ENCODE measurements around the gene UBQLN4. TPM values are rescaled to one million over a fixed set of nuclear protein-coding genes. Genes with fewer than 3 reads are reported as not detected.
A peak's percentile ranks its signal among the peaks of the same experiment; 100 is the strongest.

Gene UBQLN4
- total and polyA plus RNA-seq, 9 of the 15 experiments (the other 6 are each of a cell fraction or from before 2014, with no cell fraction given), result 13.5 to 65.5 (median 37.0) TPM

- peaks cover 25% of the 10 kb centered on the region; the same call in 1 of the 3 replicates for H3K36me3 ChIP-seq (ENCODE audit: control insufficient read depth, insufficient read depth, low read length)
These were observed 21.1 kb upstream of the UBQLN4 start for GRCh38 chr1:156074661-156075060.

DNA sequence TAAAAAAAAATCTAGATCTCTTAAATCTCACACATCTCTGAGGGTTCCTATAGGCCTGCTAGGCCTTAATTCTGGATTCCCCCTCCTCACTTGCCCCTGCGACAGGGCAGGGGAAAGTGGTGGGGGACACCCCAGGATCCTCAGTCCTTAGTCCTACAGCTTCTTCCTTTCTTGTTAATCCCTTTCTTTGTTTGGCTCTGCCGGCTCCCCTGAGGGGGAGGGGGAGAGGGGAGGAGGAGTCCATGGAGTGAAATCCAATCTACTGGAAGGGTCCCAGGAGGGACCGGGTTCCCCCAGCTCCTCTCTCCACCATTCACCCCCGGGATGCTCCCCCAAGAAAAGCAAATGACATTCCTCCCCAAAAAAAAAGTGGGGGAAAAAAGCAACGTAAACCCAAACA is 20.1 kb upstream of the UBQLN4 start:
- peak in 1 of 4 experiments; percentile 27 for DNase-seq (ENCODE audit: extremely low read depth in 1 of 4, low spot score in 3 of 4)
- no TSS peak for BruUV-seq (replicated peaks)
- Histone ChIP-seq H3K9ac (ENCODE audit: insufficient read depth in 1 of 2, low read depth in 2 of 2, low read length in 2 of 2) (peak overlapping the region in 1 of 2 experiments; percentile 59; a peak in 1 of 4 replicates), H3K27ac (ENCODE audit: extremely low read depth, low read depth, low read length) (no peak overlapping the region), H3K4me2 (ENCODE audit: insufficient read depth, low read length) (no peak overlapping the region), H3K4me1 (replicated peaks in 1 of 2; ENCODE audit: control insufficient read depth in 2 of 2, insufficient read depth in 2 of 2, low read length in 2 of 2) (peaks cover 9 to 13% of the 10 kb centered on the region in 2 experiments; a peak in 4 of 5 replicates), H3K36me3 (ENCODE audit: control insufficient read depth, insufficient read depth, low read length) (peaks cover 25% of the 10 kb centered on the region; the same call in 1 of the 3 replicates), H4K20me1 (replicated peaks; ENCODE audit: control insufficient read depth, insufficient read depth, low read length) (no peaks in the 10 kb centered on the region), H3K9me1 (ENCODE audit: control insufficient read depth, insufficient read depth, low read length) (peaks cover 2% of the 10 kb centered on the region), H3K79me2 (ENCODE audit: control insufficient read depth, insufficient read depth, low read length) (no peaks in the 10 kb centered on the region), H3K4me3 (no peak overlapping the region), H2AFZ (ENCODE audit: low read depth, low read length) (no peak overlapping the region), H3K27me3 (ENCODE audit: control insufficient read depth in 2 of 2, insufficient read depth in 2 of 2, low read length in 2 of 2) (no peaks in the 10 kb centered on the region), H3K9me3 (replicated peaks; ENCODE audit: control insufficient read depth, insufficient read depth, low read depth, low read length) (no peaks in the 10 kb centered on the region)
- no peak for ATAC-seq
- intact Hi-C loops (cut with micrococcal nuclease), result no loop called here
- FAIRE-seq, result no peak
- WGBS (ENCODE audit: insufficient coverage, low coverage, missing lambda C conversion rate), result 46% methylated on average over 4 of the region's 5 CpGs
- CTCF ChIA-PET (ENCODE audit: low intra/inter-chr PET ratio), result no interaction called here
- POLR2A ChIA-PET, result interaction anchor here (0.6 to 1.0 kb wide), 2 partner anchors 58 to 139 kb away, joined by 3 to 4 read pairs; partner anchors contain the start of gene KHDC4
- in situ Hi-C loops (cut with MboI), result no loop called here
- peak; percentile 26; the same call in 1 of the 2 replicates for TF ChIP-seq ZNF512 (tag; IDR thresholded peaks at IDR 0.05)
- TF ChIP-seq SIN3A (IDR thresholded peaks at IDR 0.05; ENCODE audit: borderline replicate concordance in 2 of 2, control insufficient read depth in 1 of 2, low read depth in 2 of 2, low read length in 2 of 2), result no peak

More at GRCh38 chr1:156074661-156075060, 21.1 kb upstream of the UBQLN4 start:
- peaks cover 9 to 13% of the 10 kb centered on the region in 2 experiments; a peak in 4 of 5 replicates for H3K4me1 ChIP-seq (replicated peaks in 1 of 2; ENCODE audit: control insufficient read depth in 2 of 2, insufficient read depth in 2 of 2, low read length in 2 of 2)
- FAIRE-seq, result no peak
- H3K9ac ChIP-seq (ENCODE audit: insufficient read depth in 1 of 2, low read depth in 2 of 2, low read length in 2 of 2), result no peak overlapping the region
- H3K4me2 ChIP-seq (ENCODE audit: insufficient read depth, low read length), result no peak overlapping the region
- H4K20me1 ChIP-seq (replicated peaks; ENCODE audit: control insufficient read depth, insufficient read depth, low read length), result no peaks in the 10 kb centered on the region
- no peaks in the 10 kb centered on the region for H3K9me3 ChIP-seq (replicated peaks; ENCODE audit: control insufficient read depth, insufficient read depth, low read depth, low read length)
- no peak overlapping the region for H3K4me3 ChIP-seq
- 83% methylated on average over 8 of the region's 8 CpGs for WGBS (ENCODE audit: insufficient coverage, low coverage, missing lambda C conversion rate)
- H3K27me3 ChIP-seq (ENCODE audit: control insufficient read depth in 2 of 2, insufficient read depth in 2 of 2, low read length in 2 of 2), result no peaks in the 10 kb centered on the region
- ATAC-seq, result no peak
- intact Hi-C loops (cut with micrococcal nuclease), result no loop called here
- H3K9me1 ChIP-seq (ENCODE audit: control insufficient read depth, insufficient read depth, low read length), result peaks cover 2% of the 10 kb centered on the region
- ChIA-PET CTCF (ENCODE audit: low intra/inter-chr PET ratio) (no interaction called here), POLR2A (interaction anchor here (0.6 to 1.3 kb wide), 3 partner anchors 9 to 152 kb away, joined by 3 to 9 read pairs (median 3); no protein-coding TSS in a partner anchor)
- no TSS peak for BruUV-seq (replicated peaks)
- no peak overlapping the region for H2AFZ ChIP-seq (ENCODE audit: low read depth, low read length)
- TF ChIP-seq EHMT2 (IDR thresholded peaks at IDR 0.05), result no peak
- TF ChIP-seq MYC (IDR thresholded peaks at IDR 0.05; ENCODE audit: low read depth, low read length), result no peak
- no peak for TF ChIP-seq MYC (CRISPR knock-in tag; IDR thresholded peaks at IDR 0.05; ENCODE audit: borderline replicate concordance, low read depth)
- no peak for TF ChIP-seq ZNF121 (CRISPR knock-in tag; conservative IDR thresholded peaks at IDR 0.05)
- TF ChIP-seq MTA2 (IDR thresholded peaks at IDR 0.05; ENCODE audit: low read depth), result no peak
- no peak for DNase-seq (ENCODE audit: extremely low read depth in 1 of 4, low spot score in 3 of 4)
- in situ Hi-C loops (cut with MboI), result no loop called here
- 0 out of 3 replicates have a peak, but pooled peaks cover under 1% of the 10 kb centered on the region for H3K79me2 ChIP-seq (ENCODE audit: control insufficient read depth, insufficient read depth, low read length)
- no peak overlapping the region for H3K27ac ChIP-seq (ENCODE audit: extremely low read depth, low read depth, low read length)
